Body of pancreas (tissue), 4 donors: ENCODE data around the gene COL23A1.

Experiments
- POLR2A ChIP-seq, 3 donors: fragments of 450-650 bp; IDR thresholded peaks; one replicate each; pipeline ENCODE4 v1.6.1; 2016; ENCODE audit warnings: antibody characterized with exemption in 3 of 3, mild to moderate bottlenecking in 2 of 3
- TF ChIP-seq, protein P1 (sequence below), 7 experiments: fragments of 450-650 bp in 4 of 7; fragments of 200-600 bp in 3 of 7; sonication (generic) in 3 of 7; IDR thresholded peaks; one replicate each; pipeline ENCODE4 v1.5.1; 2016 to 2019; ENCODE audit warnings: antibody characterized with exemption in 7 of 7

DNA sequence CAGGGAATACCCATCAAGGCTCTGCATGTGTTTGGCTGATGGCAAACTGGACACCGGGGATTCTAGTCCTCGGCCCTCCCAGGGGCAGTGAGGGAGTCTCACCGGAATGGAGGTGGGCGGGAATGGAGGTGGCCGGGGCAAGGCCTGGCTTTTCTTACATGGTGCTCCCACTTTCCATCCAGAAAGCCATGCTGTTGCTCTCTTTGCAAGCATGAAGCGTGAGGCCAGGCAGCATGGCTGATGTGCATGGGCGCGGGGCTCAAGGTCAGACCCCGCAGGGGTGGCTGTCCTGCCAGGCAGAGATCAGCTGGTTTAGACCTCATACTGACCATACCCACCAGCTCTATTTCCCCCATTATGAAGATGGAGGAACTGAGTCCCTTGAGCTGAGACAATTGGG, 249.6 kb downstream of the COL23A1 start:
- TF ChIP-seq, protein P1, sequence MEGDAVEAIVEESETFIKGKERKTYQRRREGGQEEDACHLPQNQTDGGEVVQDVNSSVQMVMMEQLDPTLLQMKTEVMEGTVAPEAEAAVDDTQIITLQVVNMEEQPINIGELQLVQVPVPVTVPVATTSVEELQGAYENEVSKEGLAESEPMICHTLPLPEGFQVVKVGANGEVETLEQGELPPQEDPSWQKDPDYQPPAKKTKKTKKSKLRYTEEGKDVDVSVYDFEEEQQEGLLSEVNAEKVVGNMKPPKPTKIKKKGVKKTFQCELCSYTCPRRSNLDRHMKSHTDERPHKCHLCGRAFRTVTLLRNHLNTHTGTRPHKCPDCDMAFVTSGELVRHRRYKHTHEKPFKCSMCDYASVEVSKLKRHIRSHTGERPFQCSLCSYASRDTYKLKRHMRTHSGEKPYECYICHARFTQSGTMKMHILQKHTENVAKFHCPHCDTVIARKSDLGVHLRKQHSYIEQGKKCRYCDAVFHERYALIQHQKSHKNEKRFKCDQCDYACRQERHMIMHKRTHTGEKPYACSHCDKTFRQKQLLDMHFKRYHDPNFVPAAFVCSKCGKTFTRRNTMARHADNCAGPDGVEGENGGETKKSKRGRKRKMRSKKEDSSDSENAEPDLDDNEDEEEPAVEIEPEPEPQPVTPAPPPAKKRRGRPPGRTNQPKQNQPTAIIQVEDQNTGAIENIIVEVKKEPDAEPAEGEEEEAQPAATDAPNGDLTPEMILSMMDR (IDR thresholded peaks at IDR 0.05): no peak
- TF ChIP-seq POLR2A (IDR thresholded peaks at IDR 0.05): no peak
